CD14-positive monocyte (primary cell): ENCODE results near the gene ANO5. TPM values are rescaled to one million over a fixed set of nuclear protein-coding genes. Genes with fewer than 3 reads are reported as not detected.
"Not testable (repeated sequence)": the region's sequence is repeated elsewhere in the genome, so short reads cannot be mapped to it uniquely, and the experiment has no call there.

Experiments
- DNase-seq, 3 donors: peaks; one replicate each; pipeline ENCODE4 v3.0.0-alpha.2; 2011 to 2022
- H2AFZ ChIP-seq: 2 replicates; pipeline ENCODE4 v1.6.0; 2012; ENCODE audit warnings: mild to moderate bottlenecking, low read depth, low read length, inconsistent platforms; ENCODE audit not compliant: insufficient read depth, poor library complexity, severe bottlenecking
- H3K27ac ChIP-seq, 2 donors: 1 replicate in 1 of 2; 2 replicates in 1 of 2; pipeline ENCODE4 v1.5.1; 2012 to 2013; ENCODE audit warnings: low read length in 2 of 2, control low read depth in 1 of 2, inconsistent platforms in 1 of 2, low read depth in 1 of 2, mild to moderate bottlenecking in 1 of 2
- H3K27me3 ChIP-seq, 2 donors: one replicate each; pipeline versions ENCODE4 v1.6.0 to v1.6.1; 2011 to 2013; ENCODE audit warnings: low read length in 2 of 2; ENCODE audit not compliant: control insufficient read depth in 2 of 2, insufficient read depth in 2 of 2
- H3K36me3 ChIP-seq, 2 donors: replicated peaks in 1 of 2; 1 replicate in 1 of 2; 2 replicates in 1 of 2; pipeline versions ENCODE4 v1.5.1 to v1.6.1; 2012 to 2013; ENCODE audit warnings: low read length in 2 of 2, control low read depth in 1 of 2, inconsistent platforms in 1 of 2, mild to moderate bottlenecking in 1 of 2; ENCODE audit not compliant: insufficient read depth in 2 of 2, control insufficient read depth in 1 of 2
- H3K4me1 ChIP-seq, 2 donors: 1 replicate in 1 of 2; 2 replicates in 1 of 2; pipeline versions ENCODE4 v1.5.1 to v1.6.1; 2012 to 2013; ENCODE audit warnings: low read length in 2 of 2, control low read depth in 1 of 2, inconsistent platforms in 1 of 2, mild to moderate bottlenecking in 1 of 2, moderate library complexity in 1 of 2; ENCODE audit not compliant: insufficient read depth in 2 of 2, control insufficient read depth in 1 of 2
- H3K4me2 ChIP-seq: replicated peaks from 2 replicates; pipeline ENCODE3; 2012; ENCODE audit warnings: low read length, moderate library complexity, mild to moderate bottlenecking; ENCODE audit not compliant: poor library complexity, severe bottlenecking; ENCODE audit errors: extremely low read depth
- H3K4me3 ChIP-seq, 3 experiments: fragments of 200-600 bp in 1 of 3; sonication (generic) in 1 of 3; replicated peaks in 1 of 3; 1 replicate in 2 of 3; 2 replicates in 1 of 3; pipeline ENCODE4 v1.5.1; 2011 to 2013; ENCODE audit warnings: low read length in 3 of 3, mild to moderate bottlenecking in 3 of 3, control low read depth in 2 of 3, low read depth in 2 of 3, inconsistent platforms in 1 of 3, moderate library complexity in 1 of 3
- H3K79me2 ChIP-seq: 2 replicates; pipeline ENCODE4 v1.6.0; 2012; ENCODE audit warnings: mild to moderate bottlenecking, control low read depth, inconsistent platforms, low read length, moderate library complexity; ENCODE audit not compliant: insufficient read depth
- H3K9ac ChIP-seq: 2 replicates; pipeline ENCODE4 v1.6.0; 2017; ENCODE audit warnings: low read length, mild to moderate bottlenecking; ENCODE audit not compliant: insufficient read depth, poor library complexity, severe bottlenecking
- H3K9me3 ChIP-seq, 2 donors: replicated peaks in 1 of 2; 1 replicate in 1 of 2; 2 replicates in 1 of 2; pipeline versions ENCODE4 v1.5.1 to v1.6.1; 2012 to 2013; ENCODE audit warnings: low read length in 2 of 2, control low read depth in 1 of 2; ENCODE audit not compliant: control insufficient read depth in 1 of 2, insufficient read depth in 1 of 2
- H4K20me1 ChIP-seq: 2 replicates; pipeline ENCODE4 v1.6.0; 2012; ENCODE audit warnings: mild to moderate bottlenecking, low read length, control low read depth, moderate library complexity; ENCODE audit not compliant: insufficient read depth
- H3K27ac Mint-ChIP-seq, 7 donors: one replicate each; pipeline ENCODE4 v1.8.0; 2020; ENCODE audit warnings: mild to moderate bottlenecking in 7 of 7, mixed read lengths in 7 of 7, moderate library complexity in 6 of 7, inconsistent platforms in 2 of 7
- H3K27me3 Mint-ChIP-seq, 3 donors: one replicate each; pipeline ENCODE4 v1.8.0; 2021 to 2022; ENCODE audit warnings: low read depth in 3 of 3, mild to moderate bottlenecking in 3 of 3, mixed read lengths in 3 of 3, moderate library complexity in 3 of 3, inconsistent platforms in 1 of 3
- H3K36me3 Mint-ChIP-seq, 2 donors: one replicate each; pipeline ENCODE4 v1.8.0; 2020; ENCODE audit warnings: mixed read lengths in 2 of 2, inconsistent platforms in 1 of 2, mild to moderate bottlenecking in 1 of 2
- H3K4me1 Mint-ChIP-seq: one replicate; pipeline ENCODE4 v1.8.0; 2020; ENCODE audit warnings: mild to moderate bottlenecking, mixed read lengths
- H3K4me3 Mint-ChIP-seq, 2 donors: one replicate each; pipeline ENCODE4 v1.8.0; 2020; ENCODE audit warnings: mild to moderate bottlenecking in 2 of 2, mixed read lengths in 2 of 2, moderate library complexity in 1 of 2
- H3K9me3 Mint-ChIP-seq, 7 donors: one replicate each; pipeline ENCODE4 v1.8.0; 2020 to 2022; ENCODE audit warnings: mixed read lengths in 7 of 7, mild to moderate bottlenecking in 6 of 7, moderate library complexity in 6 of 7, inconsistent platforms in 2 of 7
- CTCF ChIP-seq: fragments of 200-600 bp; IDR thresholded peaks from one replicate; pipeline ENCODE4 v1.8.0; 2022; ENCODE audit warnings: antibody characterized with exemption, mild to moderate bottlenecking
- WGBS: methylation state at CpG from one replicate; pipeline ENCODE4 v1.1.5; 2013; ENCODE audit warnings: missing lambda C conversion rate; ENCODE audit not compliant: insufficient coverage; 5-methylcytosine and 5-hydroxymethylcytosine counted together
- intact Hi-C, 2 donors: fragments of 100-400 bp; cut with micrococcal nuclease; formaldehyde crosslinking; loops; one replicate each; pipeline versions ENCODE4 v1.15.0 to v1.15.1; 2023
- polyA plus RNA-seq, 3 donors: library from polyadenylated mRNA; depleted of rRNA in 1 of 3; unstranded in 2 of 3; stranded (reverse) in 1 of 3; fragments of 300-500 nt in 2 of 3; fragments of >200 nt in 1 of 3; fragmentation: Illumina TruSeq in 2 of 3; gene quantifications; 1 replicate in 2 of 3; 2 replicates in 1 of 3; pipeline ENCODE4 v1.2.3, GENCODE V29; 2012 to 2021

Gene ANO5
- polyA plus RNA-seq, 3 donors: 1.0 to 1.4 (median 1.1) TPM

- H3K9ac ChIP-seq: no peak overlapping the region
- H3K4me1 ChIP-seq: peaks cover 0 to 7% of the 10 kb centered on the region in 2 donors
- H3K27ac ChIP-seq: no peak overlapping the region
- DNase-seq: no peak
- peaks cover 8% of the 10 kb centered on the region for H3K4me1 Mint-ChIP-seq
- intact Hi-C loops: no loop called here
- no peaks in the 10 kb centered on the region for H3K36me3 ChIP-seq
- H4K20me1 ChIP-seq: no peaks in the 10 kb centered on the region
- 80% methylated on average over 1 of the region's 4 CpGs for WGBS
- H3K27me3 Mint-ChIP-seq: no peaks in the 10 kb centered on the region
- H3K27me3 ChIP-seq: no peaks in the 10 kb centered on the region
- no peak overlapping the region for H3K27ac Mint-ChIP-seq
- no peak overlapping the region for H3K4me2 ChIP-seq
- no peaks in the 10 kb centered on the region for H3K79me2 ChIP-seq
- H3K4me3 ChIP-seq: no peak overlapping the region
- H3K9me3 ChIP-seq: no peaks in the 10 kb centered on the region
- H2AFZ ChIP-seq: no peak overlapping the region
- H3K9me3 Mint-ChIP-seq: peaks cover 0 to 2% (median 0%) of the 10 kb centered on the region in 7 donors
- H3K36me3 Mint-ChIP-seq: peaks cover 0 to 4% of the 10 kb centered on the region in 2 donors
- no peak for TF ChIP-seq CTCF
- no peak overlapping the region for H3K4me3 Mint-ChIP-seq
These were observed 83.7 kb downstream of the ANO5 start for GRCh38 chr11:22276535-22276934.

- H3K36me3 Mint-ChIP-seq, intact Hi-C loops, H2AFZ ChIP-seq, H3K4me1 ChIP-seq, H3K4me1 Mint-ChIP-seq, H4K20me1 ChIP-seq, H3K36me3 ChIP-seq, H3K27me3 ChIP-seq, H3K4me2 ChIP-seq, H3K9ac ChIP-seq, H3K4me3 Mint-ChIP-seq, H3K4me3 ChIP-seq, DNase-seq, H3K9me3 ChIP-seq, H3K27ac ChIP-seq, H3K79me2 ChIP-seq, H3K27ac Mint-ChIP-seq, H3K27me3 Mint-ChIP-seq: not testable (repeated sequence)
- peaks cover 3 to 17% (median 6%) of the 10 kb centered on the region in 7 donors for H3K9me3 Mint-ChIP-seq
- WGBS: 92% methylated on average over 16 of the region's 17 CpGs
These were observed 92.1 kb downstream of the ANO5 start for GRCh38 chr11:22284991-22285390.
